OCI-LY7 (cell line): ENCODE measurements around the gene SMYD3. TPM values are rescaled to one million over a fixed set of nuclear protein-coding genes. Genes with fewer than 3 reads are reported as not detected.

Experiments
- BruUV-seq: library from RNA; stranded (reverse); fragments of 400-500 nt; replicated peaks from 2 replicates; lab custom pipeline; 2021; lab: Mats Ljungman, UMichigan
- CTCF ChIA-PET: fragments of 300-600 bp; sonication (Branson Sonifier 250); formaldehyde crosslinking; loops from one replicate; lab custom pipeline; 2022; ENCODE audit warnings: antibody characterized with exemption; ENCODE audit not compliant: unreplicated experiment; lab: Charles Lee
- POLR2A ChIA-PET: fragments of 300-600 bp; sonication (Branson Sonifier 250); formaldehyde crosslinking; loops from one replicate; lab custom pipeline; 2022; ENCODE audit warnings: antibody characterized with exemption; lab: Charles Lee
- DNase-seq: peaks from one replicate; pipeline ENCODE4 v3.0.0-alpha.2; 2015; ENCODE audit warnings: low spot score
- H2AFZ ChIP-seq: fragments of 200-600 bp; sonication (generic), shearing (Covaris generic); 2 replicates; pipeline ENCODE4 v1.6.1; 2014; ENCODE audit warnings: mild to moderate bottlenecking, antibody characterized with exemption, low read length, moderate library complexity
- H3K27ac ChIP-seq: fragments of 200-600 bp; sonication (generic); 2 replicates; pipeline ENCODE4 v1.5.1; 2014; ENCODE audit warnings: mixed run types, low read depth, mild to moderate bottlenecking, moderate library complexity, low read length, inconsistent platforms; ENCODE audit not compliant: poor library complexity, severe bottlenecking
- H3K36me3 ChIP-seq: fragments of 200-600 bp; sonication (generic); 2 replicates; pipeline ENCODE4 v1.6.1; 2014; ENCODE audit warnings: mild to moderate bottlenecking, antibody characterized with exemption, low read length, moderate library complexity, mixed read lengths; ENCODE audit not compliant: insufficient read depth
- H3K4me1 ChIP-seq: fragments of 200-600 bp; sonication (generic); 2 replicates; pipeline ENCODE4 v1.5.1; 2014; ENCODE audit warnings: mild to moderate bottlenecking, low read length; ENCODE audit not compliant: insufficient read depth, poor library complexity, severe bottlenecking
- H3K4me2 ChIP-seq: fragments of 200-600 bp; sonication (generic); 2 replicates; pipeline ENCODE4 v1.6.1; 2014; ENCODE audit warnings: mild to moderate bottlenecking, low read length
- H3K4me3 ChIP-seq: fragments of 200-600 bp; sonication (generic); 2 replicates; pipeline ENCODE4 v1.5.1; 2014; ENCODE audit warnings: mild to moderate bottlenecking, low read depth, low read length; ENCODE audit not compliant: poor library complexity, severe bottlenecking
- H3K79me2 ChIP-seq: fragments of 200-600 bp; sonication (generic); 2 replicates; pipeline ENCODE4 v1.6.1; 2016; ENCODE audit warnings: low read depth, mild to moderate bottlenecking, low read length, moderate library complexity, mixed read lengths; ENCODE audit not compliant: insufficient read depth
- H3K9me2 ChIP-seq: fragments of 200-600 bp; sonication (generic); 2 replicates; pipeline ENCODE4 v1.6.1; 2016; ENCODE audit warnings: mild to moderate bottlenecking, low read length, mixed read lengths; ENCODE audit not compliant: insufficient read depth
- H3K9me3 ChIP-seq: fragments of 200-600 bp; sonication (generic); 2 replicates; pipeline ENCODE4 v1.6.1; 2014; ENCODE audit warnings: mild to moderate bottlenecking, mixed run types, low read length, mixed read lengths
- H4K20me1 ChIP-seq: fragments of 200-600 bp; sonication (generic); 2 replicates; pipeline ENCODE4 v1.6.1; 2014; ENCODE audit warnings: mild to moderate bottlenecking, antibody characterized with exemption, low read length, moderate library complexity, mixed read lengths; ENCODE audit not compliant: insufficient read depth
- EZH2phosphoT487 ChIP-seq: fragments of 200-600 bp; sonication (generic); IDR thresholded peaks from 2 replicates; pipeline ENCODE4 v1.6.1; 2018; ENCODE audit warnings: low read depth, borderline replicate concordance, mild to moderate bottlenecking, mixed run types, antibody characterized with exemption, low read length, moderate library complexity, mixed read lengths
- intact Hi-C: fragments of 100-400 bp; cut with micrococcal nuclease; formaldehyde crosslinking; loops from one replicate; pipeline ENCODE4 v1.10.0; 2022; ENCODE audit not compliant: unreplicated experiment
- total RNA-seq, 2 experiments: library from RNA; depleted of rRNA in 1 of 2; stranded (reverse); fragments of >200 nt in 1 of 2; shearing (Covaris generic) in 1 of 2; gene quantifications; 2 replicates each; pipeline ENCODE4 v1.2.3, GENCODE V29; 2014 to 2022
- TF ChIP-seq, protein P1 (sequence below): fragments of 200-600 bp; sonication (generic); conservative IDR thresholded peaks from 2 replicates; pipeline ENCODE4 v1.5.1; 2014; ENCODE audit warnings: mild to moderate bottlenecking, antibody characterized with exemption, low read length, moderate library complexity, mixed read lengths

Gene SMYD3
- total RNA-seq, 2 experiments from 2014 or later, result 28.9 to 34.5 TPM

DNA sequence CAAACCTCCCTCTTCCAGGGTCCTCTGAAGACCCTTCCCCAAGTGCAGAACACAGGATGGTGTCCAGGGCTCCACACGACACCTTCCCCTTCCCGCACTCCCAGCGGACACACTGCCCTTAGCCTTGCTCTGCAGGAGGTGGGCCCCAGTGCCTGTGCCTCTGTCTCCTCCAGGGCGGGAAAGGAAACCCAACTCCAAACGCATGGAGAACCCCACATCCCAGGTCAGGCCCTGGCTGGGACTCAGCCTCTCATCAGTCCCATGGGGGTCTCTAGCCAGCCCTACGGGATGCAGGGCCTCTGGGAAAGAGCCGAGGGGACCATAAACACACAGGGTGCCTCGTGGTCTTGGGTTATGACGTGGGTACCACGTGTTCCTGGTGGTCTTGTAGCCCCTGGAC lies 5.6 kb upstream of the SMYD3 start:
- H3K4me2 ChIP-seq, result no peak overlapping the region
- DNase-seq, result no peak
- no peaks in the 10 kb centered on the region for H4K20me1 ChIP-seq
- TF ChIP-seq EZH2phosphoT487, result no peak
- TF ChIP-seq, protein P1, sequence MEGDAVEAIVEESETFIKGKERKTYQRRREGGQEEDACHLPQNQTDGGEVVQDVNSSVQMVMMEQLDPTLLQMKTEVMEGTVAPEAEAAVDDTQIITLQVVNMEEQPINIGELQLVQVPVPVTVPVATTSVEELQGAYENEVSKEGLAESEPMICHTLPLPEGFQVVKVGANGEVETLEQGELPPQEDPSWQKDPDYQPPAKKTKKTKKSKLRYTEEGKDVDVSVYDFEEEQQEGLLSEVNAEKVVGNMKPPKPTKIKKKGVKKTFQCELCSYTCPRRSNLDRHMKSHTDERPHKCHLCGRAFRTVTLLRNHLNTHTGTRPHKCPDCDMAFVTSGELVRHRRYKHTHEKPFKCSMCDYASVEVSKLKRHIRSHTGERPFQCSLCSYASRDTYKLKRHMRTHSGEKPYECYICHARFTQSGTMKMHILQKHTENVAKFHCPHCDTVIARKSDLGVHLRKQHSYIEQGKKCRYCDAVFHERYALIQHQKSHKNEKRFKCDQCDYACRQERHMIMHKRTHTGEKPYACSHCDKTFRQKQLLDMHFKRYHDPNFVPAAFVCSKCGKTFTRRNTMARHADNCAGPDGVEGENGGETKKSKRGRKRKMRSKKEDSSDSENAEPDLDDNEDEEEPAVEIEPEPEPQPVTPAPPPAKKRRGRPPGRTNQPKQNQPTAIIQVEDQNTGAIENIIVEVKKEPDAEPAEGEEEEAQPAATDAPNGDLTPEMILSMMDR, result no peak
- no TSS peak for BruUV-seq
- intact Hi-C loops, result no loop called here
- no peak overlapping the region for H3K4me3 ChIP-seq
- ChIA-PET POLR2A (no interaction called here), CTCF (no interaction called here)
- no peaks in the 10 kb centered on the region for H3K36me3 ChIP-seq
- peaks cover 17% of the 10 kb centered on the region; the same call in 1 of the 2 replicates for H3K9me3 ChIP-seq
- no peaks in the 10 kb centered on the region for H3K9me2 ChIP-seq
- H2AFZ ChIP-seq, result no peak overlapping the region
- no peak overlapping the region for H3K27ac ChIP-seq
- H3K79me2 ChIP-seq, result no peaks in the 10 kb centered on the region
- peaks cover 2% of the 10 kb centered on the region for H3K4me1 ChIP-seq

GRCh38 chr1:246512230-246512629 lies 5.2 kb upstream of the SMYD3 start:
- H3K9me3 ChIP-seq, result peaks cover 17% of the 10 kb centered on the region; the same call in 1 of the 2 replicates
- H4K20me1 ChIP-seq, result no peaks in the 10 kb centered on the region
- no peaks in the 10 kb centered on the region for H3K9me2 ChIP-seq
- no peak for DNase-seq
- H2AFZ ChIP-seq, result no peak overlapping the region
- no peaks in the 10 kb centered on the region for H3K36me3 ChIP-seq
- intact Hi-C loops, result no loop called here
- POLR2A ChIA-PET, result no interaction called here
- no peak overlapping the region for H3K4me2 ChIP-seq
- BruUV-seq, result no TSS peak
- H3K4me1 ChIP-seq, result peaks cover 5% of the 10 kb centered on the region
- TF ChIP-seq, protein P1, result no peak
- no peak for TF ChIP-seq EZH2phosphoT487
- H3K79me2 ChIP-seq, result no peaks in the 10 kb centered on the region
- CTCF ChIA-PET, result no interaction called here
- no peak overlapping the region for H3K4me3 ChIP-seq
- H3K27ac ChIP-seq, result no peak overlapping the region

DNA sequence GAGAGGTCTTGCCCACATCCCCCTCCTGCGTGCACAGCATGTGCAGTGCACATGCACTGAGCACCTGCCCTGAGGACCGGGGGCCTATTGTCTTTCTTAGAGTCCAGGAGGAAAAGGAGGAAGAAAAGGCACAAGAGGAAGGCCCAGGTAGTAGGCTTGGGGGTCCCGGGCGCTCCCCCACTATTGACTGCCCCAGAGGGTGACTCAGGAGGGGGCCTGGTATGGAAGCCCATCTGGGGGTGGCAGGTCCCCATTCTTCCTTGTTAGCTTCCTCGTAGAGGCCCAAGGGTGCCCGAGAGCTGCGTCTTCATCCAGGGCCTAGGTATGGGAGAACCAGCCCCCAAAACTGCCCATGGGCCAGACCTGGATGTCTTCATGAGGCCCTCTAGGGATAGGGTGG lies 4.1 kb upstream of the SMYD3 start:
- CTCF ChIA-PET, result no interaction called here
- no peak for TF ChIP-seq EZH2phosphoT487
- TF ChIP-seq, protein P1, result no peak
- POLR2A ChIA-PET, result no interaction called here

More for the DNA sequence above, 4.1 kb upstream of the SMYD3 start:
- Histone ChIP-seq H3K27ac (no peak overlapping the region), H3K4me2 (no peak overlapping the region), H3K9me3 (peaks cover 14% of the 10 kb centered on the region; the same call in 1 of the 2 replicates), H2AFZ (no peak overlapping the region), H3K4me1 (peaks cover 6% of the 10 kb centered on the region), H3K9me2 (no peaks in the 10 kb centered on the region), H3K4me3 (no peak overlapping the region), H3K79me2 (no peaks in the 10 kb centered on the region), H4K20me1 (no peaks in the 10 kb centered on the region), H3K36me3 (no peaks in the 10 kb centered on the region)
- intact Hi-C loops, result no loop called here
- no TSS peak for BruUV-seq
- no peak for DNase-seq
